SJSA1 (cell line): ENCODE results near the gene CDH18. TPM values are rescaled to one million over a fixed set of nuclear protein-coding genes. Genes with fewer than 3 reads are reported as not detected.

Source experiments
- DNase-seq, 2 experiments: peaks; one replicate each; pipeline ENCODE4 v3.0.0-alpha.2; 2015 to 2020; ENCODE audit warnings: low spot score in 2 of 2, low read depth in 1 of 2
- H3K27ac ChIP-seq: fragments of 250-450 bp; sonication (Bioruptor Pico); 2 replicates; pipeline ENCODE4 v1.5.1; 2020; ENCODE audit warnings: mild to moderate bottlenecking, moderate library complexity
- H3K27me3 ChIP-seq: fragments of 250-450 bp; sonication (Bioruptor Pico); replicated peaks from 2 replicates; pipeline ENCODE4 v1.5.1; 2020; ENCODE audit warnings: mild to moderate bottlenecking, moderate library complexity
- H3K36me3 ChIP-seq: fragments of 250-450 bp; sonication (Bioruptor Pico); 2 replicates; pipeline ENCODE4 v1.5.1; 2020; ENCODE audit warnings: mild to moderate bottlenecking
- H3K4me1 ChIP-seq: fragments of 250-450 bp; sonication (Bioruptor Pico); replicated peaks from 2 replicates; pipeline ENCODE4 v1.6.1; 2021; ENCODE audit warnings: mild to moderate bottlenecking
- H3K4me3 ChIP-seq: fragments of 250-450 bp; sonication (Bioruptor Pico); 2 replicates; pipeline ENCODE4 v1.5.1; 2020; ENCODE audit warnings: mild to moderate bottlenecking
- H3K9me3 ChIP-seq: fragments of 250-450 bp; sonication (Bioruptor Pico); replicated peaks from 2 replicates; pipeline ENCODE4 v1.5.1; 2020; ENCODE audit warnings: mild to moderate bottlenecking
- total RNA-seq: library from RNA; depleted of rRNA; stranded (reverse); fragments of >200 nt; shearing (Covaris generic); gene quantifications from 2 replicates; pipeline ENCODE4 v1.2.3, GENCODE V29; 2014

The CDH18 gene
- total RNA-seq, 1 experiment from 2014 or later, result not detected

DNA sequence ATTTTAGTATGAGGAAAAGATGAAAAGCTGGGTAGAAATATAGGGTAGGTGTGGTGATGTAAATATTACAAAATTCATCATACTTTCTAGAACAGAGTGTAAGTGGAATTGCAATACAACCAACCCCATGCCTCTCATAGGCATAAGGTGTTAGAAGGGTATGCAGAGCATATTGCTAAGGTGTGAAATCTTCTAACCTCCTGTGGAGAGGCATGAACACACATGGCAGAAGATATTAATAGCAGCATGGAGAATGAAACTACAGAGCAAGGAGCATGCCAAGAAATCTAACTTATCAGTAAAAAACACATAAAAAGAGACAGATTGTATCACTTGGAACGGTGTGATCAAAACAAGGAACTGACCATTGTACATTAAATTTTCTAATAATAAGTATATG, 441.5 kb downstream of the CDH18 start:
- Histone ChIP-seq H3K4me3 (no peak overlapping the region), H3K36me3 (no peaks in the 10 kb centered on the region), H3K27ac (no peak overlapping the region), H3K27me3 (no peaks in the 10 kb centered on the region), H3K9me3 (0 out of 2 replicates have a peak, but pooled peaks cover 8% of the 10 kb centered on the region), H3K4me1 (no peaks in the 10 kb centered on the region)
- no peak for DNase-seq

DNA sequence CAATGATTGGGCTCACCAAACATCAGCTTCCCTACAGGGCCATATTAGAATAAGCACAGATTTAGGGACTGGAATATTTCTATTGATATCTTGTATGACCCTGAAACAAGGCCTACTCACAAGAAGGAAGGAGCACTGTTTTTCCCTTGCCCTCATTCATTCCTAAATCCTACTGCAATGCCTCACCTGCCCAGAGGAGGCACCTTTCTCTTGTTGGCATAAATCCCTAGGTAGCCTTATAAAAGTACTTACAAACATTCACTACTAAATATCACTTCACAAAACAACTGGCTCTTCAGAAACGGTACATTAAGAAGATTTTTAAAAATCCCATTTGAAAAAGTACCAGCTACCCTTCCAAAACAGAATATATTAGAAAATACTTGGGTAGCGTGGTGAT, 449.4 kb downstream of the CDH18 start:
- H3K4me3 ChIP-seq, result no peak overlapping the region
- no peaks in the 10 kb centered on the region for H3K36me3 ChIP-seq

DNA sequence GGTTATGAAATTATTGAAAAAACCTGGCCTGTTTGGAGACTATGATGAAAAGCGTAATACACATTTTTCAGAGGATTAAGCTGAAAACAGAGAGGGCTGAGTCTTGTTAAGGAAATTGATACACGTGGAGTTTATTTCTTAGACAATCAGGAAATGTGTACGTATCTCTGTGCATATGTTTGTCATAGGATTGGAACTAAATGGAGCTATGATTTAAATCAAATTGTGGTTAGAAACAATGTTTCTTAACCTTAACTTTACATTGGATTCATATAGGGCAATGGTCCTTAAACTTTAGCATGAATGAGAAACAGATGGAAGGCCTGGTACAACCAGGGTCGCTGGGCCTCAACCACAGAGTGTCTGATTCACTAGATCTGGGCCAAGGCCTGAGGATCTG, 451.6 kb downstream of the CDH18 start:
- Histone ChIP-seq H3K9me3 (0 out of 2 replicates have a peak, but pooled peaks cover 6% of the 10 kb centered on the region), H3K27ac (no peak overlapping the region), H3K4me3 (no peak overlapping the region), H3K27me3 (no peaks in the 10 kb centered on the region), H3K36me3 (no peaks in the 10 kb centered on the region), H3K4me1 (no peaks in the 10 kb centered on the region)
- DNase-seq, result no peak

More for the DNA sequence above, 449.4 kb downstream of the CDH18 start:
- Histone ChIP-seq H3K27me3 (no peaks in the 10 kb centered on the region), H3K27ac (no peak overlapping the region), H3K9me3 (0 out of 2 replicates have a peak, but pooled peaks cover 9% of the 10 kb centered on the region), H3K4me1 (no peaks in the 10 kb centered on the region)
- DNase-seq, result no peak

DNA sequence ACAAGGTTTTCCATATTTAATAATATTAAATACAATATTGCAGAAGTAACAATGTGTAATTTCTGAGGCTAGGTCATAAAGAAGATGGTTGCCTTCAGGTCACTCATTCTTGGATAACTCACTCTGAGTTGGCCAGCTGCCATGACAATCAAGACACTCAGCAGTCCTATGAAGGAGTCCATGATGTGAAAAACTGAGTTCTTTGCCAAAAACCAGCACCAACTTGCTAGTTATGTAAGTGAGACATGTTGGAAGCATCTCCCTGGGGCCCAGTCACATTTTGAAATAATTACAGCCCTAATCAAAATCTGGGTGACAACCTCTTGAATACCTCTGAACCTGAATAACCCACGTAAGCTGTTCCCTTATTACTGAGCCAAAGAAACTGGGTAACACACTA, 453.2 kb downstream of the CDH18 start:
- no peak for DNase-seq

DNA sequence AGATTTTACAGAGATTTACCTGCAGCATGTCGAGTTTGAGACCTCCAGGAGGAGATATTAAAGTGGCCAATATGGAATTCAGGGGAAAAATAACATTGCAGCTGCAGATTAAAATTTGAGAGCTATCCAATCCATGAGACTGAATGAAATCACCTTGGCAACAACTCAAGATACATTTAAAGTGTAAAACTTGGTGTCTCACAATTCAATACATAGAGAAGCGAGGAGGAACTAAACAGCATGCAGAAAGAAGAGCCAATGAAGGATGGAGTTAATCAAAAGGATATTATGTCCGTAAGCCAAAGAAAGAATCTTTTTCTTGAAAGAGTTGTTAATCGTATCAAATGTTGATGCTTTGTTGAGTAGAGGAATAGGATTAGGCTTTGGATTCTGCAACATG, 455.1 kb downstream of the CDH18 start:
- no peaks in the 10 kb centered on the region for H3K36me3 ChIP-seq
- DNase-seq, result no peak
- no peaks in the 10 kb centered on the region for H3K4me1 ChIP-seq
- H3K27ac ChIP-seq, result no peak overlapping the region
- no peaks in the 10 kb centered on the region for H3K27me3 ChIP-seq
- 0 out of 2 replicates have a peak, but pooled peaks cover 4% of the 10 kb centered on the region for H3K9me3 ChIP-seq
- no peak overlapping the region for H3K4me3 ChIP-seq

More for the DNA sequence above, 453.2 kb downstream of the CDH18 start:
- no peak overlapping the region for H3K4me3 ChIP-seq
- no peaks in the 10 kb centered on the region for H3K4me1 ChIP-seq
- no peaks in the 10 kb centered on the region for H3K27me3 ChIP-seq
- H3K36me3 ChIP-seq, result no peaks in the 10 kb centered on the region
- no peak overlapping the region for H3K27ac ChIP-seq
- H3K9me3 ChIP-seq, result 0 out of 2 replicates have a peak, but pooled peaks cover 7% of the 10 kb centered on the region

DNA sequence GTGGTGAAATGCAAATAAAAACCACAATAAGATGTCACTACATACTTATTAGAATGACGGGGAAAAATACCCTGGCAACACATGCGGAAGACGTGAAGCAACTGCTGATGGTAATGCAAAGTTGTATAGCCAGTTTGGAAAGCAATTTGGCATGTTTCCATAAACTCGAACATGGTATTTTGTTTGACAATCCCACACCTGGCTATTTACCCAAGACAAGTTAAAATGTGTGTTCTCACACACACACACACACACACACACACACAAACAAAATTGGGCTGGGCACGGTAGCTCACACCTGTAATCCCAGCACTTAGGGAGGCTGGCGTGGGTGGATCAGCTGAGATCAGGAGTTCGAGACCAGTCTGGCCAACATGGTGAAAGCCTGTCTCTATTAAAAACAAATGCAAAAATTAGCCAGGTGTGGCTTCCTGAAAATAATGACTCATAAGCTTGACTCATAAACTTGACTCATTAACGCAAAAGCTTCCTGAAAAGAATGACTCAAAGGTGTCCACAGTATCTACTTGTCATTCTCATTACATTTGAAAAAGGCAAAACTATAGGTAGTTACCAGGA, 456.5 kb downstream of the CDH18 start:
- Histone ChIP-seq H3K4me3 (no peak overlapping the region), H3K4me1 (no peaks in the 10 kb centered on the region), H3K27ac (no peak overlapping the region), H3K36me3 (no peaks in the 10 kb centered on the region), H3K27me3 (no peaks in the 10 kb centered on the region), H3K9me3 (0 out of 2 replicates have a peak, but pooled peaks cover 4% of the 10 kb centered on the region)
- no peak for DNase-seq

DNA sequence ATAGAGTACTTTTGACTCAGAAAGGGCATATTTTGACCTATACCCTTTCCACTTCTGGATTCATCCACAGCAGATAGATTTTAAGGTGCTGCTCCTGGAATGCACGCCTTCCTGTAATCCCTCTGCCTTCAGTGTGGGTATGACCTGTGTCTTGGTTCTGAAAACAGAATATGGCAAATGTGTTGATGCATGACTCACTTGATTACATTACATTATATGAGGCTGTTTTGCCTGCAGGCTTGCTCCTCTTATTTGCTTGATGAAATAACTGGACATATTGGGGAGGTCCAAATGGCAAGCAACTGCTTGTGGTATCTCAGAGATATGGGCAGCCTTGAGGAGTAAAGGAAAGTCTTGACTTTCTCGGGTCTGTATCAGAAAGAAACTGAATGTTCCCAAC, 468.6 kb downstream of the CDH18 start:
- Histone ChIP-seq H3K9me3 (0 out of 2 replicates have a peak, but pooled peaks cover 2% of the 10 kb centered on the region), H3K27me3 (no peaks in the 10 kb centered on the region), H3K27ac (no peak overlapping the region), H3K4me3 (no peak overlapping the region), H3K4me1 (no peaks in the 10 kb centered on the region), H3K36me3 (no peaks in the 10 kb centered on the region)
- DNase-seq, result no peak

DNA sequence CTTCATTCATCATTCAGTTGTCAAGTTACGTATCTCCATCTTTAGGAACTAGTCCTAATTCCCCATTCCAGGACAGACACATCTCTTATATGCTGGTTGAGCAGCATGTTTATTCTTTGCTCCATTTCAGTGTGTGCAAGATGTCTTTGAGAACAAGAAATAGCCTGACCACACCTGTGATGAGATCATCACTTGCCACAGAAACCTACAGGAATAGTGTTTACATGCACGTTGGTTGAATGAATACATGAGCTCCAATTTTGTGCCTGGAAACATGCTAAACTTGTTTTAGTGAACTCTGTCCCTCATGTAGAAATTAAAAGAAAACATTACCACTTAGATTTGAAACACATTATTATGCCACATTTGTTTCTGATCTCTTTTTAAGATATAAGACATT, 489.1 kb downstream of the CDH18 start:
- DNase-seq, result no peak
- no peak overlapping the region for H3K4me3 ChIP-seq
- no peaks in the 10 kb centered on the region for H3K9me3 ChIP-seq
- no peaks in the 10 kb centered on the region for H3K27me3 ChIP-seq
- H3K27ac ChIP-seq, result no peak overlapping the region
- H3K4me1 ChIP-seq, result no peaks in the 10 kb centered on the region
- H3K36me3 ChIP-seq, result no peaks in the 10 kb centered on the region

DNA sequence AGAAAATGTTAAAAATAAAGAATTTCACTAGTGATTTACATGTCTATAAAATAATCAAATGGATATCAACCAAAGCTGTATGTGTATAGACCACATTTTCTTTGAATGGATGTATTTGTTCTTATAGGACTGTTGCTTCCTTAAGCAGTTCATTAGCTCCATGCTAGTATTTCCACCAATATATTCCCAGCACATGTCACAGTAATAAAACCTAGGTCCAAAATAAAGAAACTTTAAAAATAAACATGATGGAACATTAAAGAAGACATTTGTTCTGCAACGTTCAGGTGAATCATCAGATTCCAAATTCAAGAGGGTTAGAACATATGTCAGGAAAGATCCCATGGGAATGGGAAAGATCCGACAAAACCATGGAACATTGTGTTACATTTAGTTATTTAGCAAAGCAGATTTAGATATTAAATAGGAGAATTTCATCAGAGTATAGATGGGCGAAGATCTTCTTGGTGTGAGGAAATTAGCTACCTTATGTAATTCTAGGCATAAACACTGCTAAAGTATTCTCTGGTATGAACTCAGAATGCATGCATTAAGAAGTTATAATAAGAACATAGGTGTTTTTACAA, 490.7 kb downstream of the CDH18 start:
- Histone ChIP-seq H3K4me1 (no peaks in the 10 kb centered on the region), H3K27me3 (no peaks in the 10 kb centered on the region), H3K4me3 (no peak overlapping the region), H3K9me3 (no peaks in the 10 kb centered on the region; the same call in 1 of the 2 replicates), H3K27ac (no peak overlapping the region), H3K36me3 (no peaks in the 10 kb centered on the region)
- no peak for DNase-seq

DNA sequence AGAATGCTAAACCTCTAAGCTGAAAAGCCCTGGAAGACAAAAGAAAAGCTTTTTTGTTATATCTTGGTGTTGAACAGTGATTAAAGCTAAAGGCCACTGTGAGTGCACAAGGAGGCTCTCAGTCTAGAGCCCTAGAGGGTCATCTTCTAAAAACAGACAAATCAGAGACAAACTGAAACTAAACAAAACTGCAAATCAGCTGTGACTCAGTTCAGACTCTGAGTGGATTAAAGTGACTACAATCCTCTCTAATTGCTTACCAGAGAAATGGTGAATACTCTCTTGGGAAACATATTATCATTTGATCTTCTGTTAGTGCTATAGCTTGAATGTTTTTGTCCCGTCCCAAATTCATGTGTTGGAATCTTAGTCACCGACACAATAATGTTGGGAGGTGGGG, 491.9 kb downstream of the CDH18 start:
- Histone ChIP-seq H3K27me3 (no peaks in the 10 kb centered on the region), H3K4me3 (no peak overlapping the region), H3K4me1 (no peaks in the 10 kb centered on the region), H3K9me3 (no peaks in the 10 kb centered on the region; the same call in 1 of the 2 replicates), H3K36me3 (no peaks in the 10 kb centered on the region), H3K27ac (no peak overlapping the region)
- DNase-seq, result no peak

DNA sequence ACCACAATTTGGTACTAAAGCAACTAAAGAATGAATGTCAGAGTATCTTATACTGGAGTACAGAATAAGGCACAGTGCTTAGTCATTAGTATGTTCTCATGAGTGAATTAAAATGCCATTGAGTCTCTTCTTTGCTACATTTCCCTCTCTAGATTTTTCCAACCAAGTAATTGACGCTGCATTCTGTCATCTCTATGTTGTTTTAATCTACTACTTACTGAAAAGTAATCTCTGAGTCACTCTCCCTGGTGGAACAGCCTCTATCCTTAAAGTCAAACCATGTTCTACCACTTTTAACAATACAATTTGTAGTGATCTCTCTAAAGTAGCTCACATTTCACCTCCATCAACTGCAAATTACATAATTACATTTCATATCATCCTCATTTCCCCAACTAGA, 495.1 kb downstream of the CDH18 start:
- no peak for DNase-seq
- no peaks in the 10 kb centered on the region; the same call in 1 of the 2 replicates for H3K9me3 ChIP-seq
- H3K27me3 ChIP-seq, result no peaks in the 10 kb centered on the region
- no peak overlapping the region for H3K27ac ChIP-seq
- H3K36me3 ChIP-seq, result no peaks in the 10 kb centered on the region
- H3K4me3 ChIP-seq, result no peak overlapping the region
- no peaks in the 10 kb centered on the region for H3K4me1 ChIP-seq

DNA sequence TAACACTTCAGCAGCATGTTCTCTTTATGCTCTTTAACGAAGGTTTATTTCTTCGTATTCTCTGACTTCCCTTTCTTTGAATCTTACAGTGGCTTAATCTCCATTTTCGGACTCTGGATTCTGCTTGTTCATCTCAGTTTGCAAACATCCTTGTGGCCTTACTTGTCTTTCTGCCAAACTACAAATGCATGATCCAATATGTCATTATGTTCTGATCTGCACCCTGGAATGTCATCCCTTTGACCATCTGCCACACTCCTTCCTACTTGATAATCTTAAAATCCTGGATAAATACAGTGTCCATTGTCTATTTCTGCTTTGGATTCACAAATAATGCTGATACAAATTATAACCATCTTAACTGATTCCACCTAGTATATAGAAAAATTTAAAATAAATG, 499.2 kb downstream of the CDH18 start:
- H3K36me3 ChIP-seq, result no peaks in the 10 kb centered on the region
- no peak overlapping the region for H3K27ac ChIP-seq
- H3K27me3 ChIP-seq, result no peaks in the 10 kb centered on the region
- H3K9me3 ChIP-seq, result no peaks in the 10 kb centered on the region; the same call in 1 of the 2 replicates
- no peak for DNase-seq
- H3K4me3 ChIP-seq, result no peak overlapping the region
- H3K4me1 ChIP-seq, result no peaks in the 10 kb centered on the region

DNA sequence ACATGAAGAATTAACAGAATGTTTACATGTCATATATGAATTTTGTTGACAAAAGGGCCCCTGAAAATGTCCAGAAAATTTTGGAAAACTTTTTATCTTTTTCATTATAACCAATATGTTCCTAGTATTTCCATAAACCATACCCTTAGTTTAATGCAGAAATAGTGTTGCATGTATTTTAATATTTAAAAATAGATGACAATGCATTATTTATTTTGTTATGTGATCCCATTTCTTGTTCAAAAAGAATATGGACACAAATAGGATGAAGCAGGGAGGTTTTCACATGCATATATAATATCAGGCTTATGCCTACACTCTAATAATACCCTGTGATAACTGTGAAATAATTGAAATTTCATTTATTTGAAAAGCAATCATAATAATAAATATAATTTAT, 500.5 kb downstream of the CDH18 start:
- Histone ChIP-seq H3K27ac (no peak overlapping the region), H3K27me3 (no peaks in the 10 kb centered on the region), H3K9me3 (no peaks in the 10 kb centered on the region), H3K4me3 (no peak overlapping the region), H3K36me3 (no peaks in the 10 kb centered on the region), H3K4me1 (no peaks in the 10 kb centered on the region)
- no peak for DNase-seq

DNA sequence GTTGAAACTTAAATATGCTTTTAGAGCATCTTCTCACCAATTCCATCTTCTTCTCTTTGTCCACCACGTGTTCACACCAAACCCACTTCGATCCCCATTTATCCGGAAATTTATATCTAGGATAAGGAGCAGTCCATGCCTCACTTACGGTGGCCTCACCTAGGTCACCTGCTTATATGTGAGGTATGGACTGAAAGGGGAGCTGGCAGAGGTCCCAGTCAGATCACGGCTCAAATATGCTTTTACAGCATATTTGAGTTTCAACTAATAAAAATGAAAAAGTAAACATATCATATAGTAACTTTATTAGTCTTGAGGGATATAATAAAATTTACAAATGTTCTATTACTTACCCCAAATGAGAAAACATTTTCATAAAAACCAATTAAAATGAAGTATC, 508.4 kb downstream of the CDH18 start:
- Histone ChIP-seq H3K4me1 (no peaks in the 10 kb centered on the region), H3K36me3 (no peaks in the 10 kb centered on the region), H3K4me3 (no peak overlapping the region), H3K9me3 (0 out of 2 replicates have a peak, but pooled peaks cover 4% of the 10 kb centered on the region), H3K27me3 (no peaks in the 10 kb centered on the region), H3K27ac (no peak overlapping the region)
- DNase-seq, result no peak
